HG03025 (cell line): ENCODE data around the gene UST.

Source experiments
- ATAC-seq: cut with Tn5 transposase; IDR thresholded peaks from one replicate; pipeline ENCODE4 v1.9.1; 2021; ENCODE audit warnings: mild to moderate bottlenecking, moderate library complexity; ENCODE audit not compliant: unreplicated experiment, low FRiP score

The UST gene

DNA sequence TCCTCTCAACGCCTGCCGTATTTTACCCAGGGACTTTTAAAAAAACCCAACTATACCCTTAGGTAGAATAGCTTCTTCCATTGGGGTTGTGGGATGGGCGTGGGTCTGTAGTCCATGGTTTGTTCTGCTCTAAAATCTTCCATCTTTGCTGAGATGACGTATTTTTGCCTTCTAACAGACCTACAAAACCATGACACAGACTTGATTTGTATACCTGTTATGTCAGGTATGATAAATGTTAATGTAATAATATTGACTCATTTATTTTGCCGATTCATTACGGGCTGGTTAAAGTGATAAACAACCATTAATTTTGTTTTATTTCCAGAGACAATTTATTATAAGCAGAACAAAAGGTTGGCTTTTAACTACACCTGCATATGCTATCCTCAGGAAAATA is 48.7 kb downstream of the UST start:
- no peak for ATAC-seq

DNA sequence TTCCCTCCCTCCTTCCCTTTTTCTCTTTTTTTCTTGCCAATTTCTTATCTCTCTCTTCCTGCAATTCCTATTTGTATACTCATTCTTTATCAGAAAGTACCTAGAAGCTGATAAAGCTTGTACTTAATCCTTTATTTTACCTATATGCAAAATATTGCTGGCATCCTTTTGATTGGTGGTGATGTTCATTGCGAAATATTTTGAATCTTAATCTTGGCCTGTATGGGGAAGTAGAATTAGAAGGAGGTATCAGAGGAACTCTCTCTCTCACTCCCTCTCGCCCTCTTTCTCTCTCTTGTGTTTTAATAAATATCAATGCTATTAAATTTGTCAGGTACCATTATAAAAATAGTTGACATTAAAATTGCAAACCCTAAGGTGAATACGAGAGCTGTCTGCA is 52.8 kb downstream of the UST start:
- ATAC-seq = no peak

DNA sequence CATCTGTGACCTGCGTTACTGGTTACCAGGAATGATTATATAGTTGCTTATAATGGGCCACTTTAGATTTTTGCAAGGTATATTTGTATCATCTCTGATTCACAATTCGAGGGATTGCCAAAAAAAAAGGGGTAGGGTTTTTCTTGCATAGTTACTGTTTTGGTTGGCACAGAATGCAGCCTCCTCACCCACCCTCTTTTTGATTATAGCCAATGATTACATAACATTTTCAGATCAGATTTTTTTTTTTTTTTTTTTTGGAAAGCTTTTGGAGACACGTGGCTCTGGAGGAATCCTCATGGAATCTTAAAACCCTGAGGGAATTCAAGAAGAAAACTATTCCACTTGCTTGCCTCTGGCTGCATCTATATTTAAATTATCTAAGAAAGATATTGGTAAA is 53.7 kb downstream of the UST start:
- no peak for ATAC-seq

DNA sequence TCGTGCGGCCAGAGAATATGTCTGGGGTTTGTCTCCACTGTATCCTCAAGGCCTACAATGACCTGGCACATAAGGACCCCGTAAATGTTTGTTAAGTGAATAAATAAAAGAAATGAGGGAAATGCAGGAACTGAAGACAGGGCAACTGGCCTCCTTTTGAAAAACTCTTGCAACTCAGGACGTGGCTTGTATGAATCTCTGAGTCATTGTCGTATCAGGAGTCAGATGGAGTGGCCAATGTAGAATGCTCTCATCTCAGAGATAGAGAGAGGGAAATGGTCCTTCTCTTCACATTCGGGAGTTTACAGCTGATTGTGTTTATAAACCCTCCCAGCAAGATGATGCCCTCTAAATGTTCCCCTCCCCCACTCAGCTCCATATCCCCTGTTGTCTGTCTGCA is 57.1 kb downstream of the UST start:
- ATAC-seq = no peak

DNA sequence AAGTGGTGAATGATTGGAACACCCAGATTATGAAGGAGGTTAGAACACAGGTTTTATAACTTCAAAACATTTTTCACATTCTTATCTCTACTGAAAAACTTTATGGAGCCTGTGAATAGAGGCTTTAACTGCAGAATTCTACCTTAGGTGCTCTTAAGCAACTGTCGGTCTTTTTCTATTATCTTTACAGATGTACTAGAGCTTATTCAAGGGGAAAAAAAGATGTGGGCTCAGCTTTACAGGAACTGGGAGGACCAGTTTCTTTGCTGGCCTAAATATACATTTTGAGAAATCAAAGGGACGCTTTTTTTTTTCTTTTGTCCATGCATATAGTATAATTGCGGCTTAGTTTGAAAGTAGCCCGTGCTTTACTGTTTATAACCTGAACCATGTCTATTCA is 58.9 kb downstream of the UST start:
- ATAC-seq = no peak

DNA sequence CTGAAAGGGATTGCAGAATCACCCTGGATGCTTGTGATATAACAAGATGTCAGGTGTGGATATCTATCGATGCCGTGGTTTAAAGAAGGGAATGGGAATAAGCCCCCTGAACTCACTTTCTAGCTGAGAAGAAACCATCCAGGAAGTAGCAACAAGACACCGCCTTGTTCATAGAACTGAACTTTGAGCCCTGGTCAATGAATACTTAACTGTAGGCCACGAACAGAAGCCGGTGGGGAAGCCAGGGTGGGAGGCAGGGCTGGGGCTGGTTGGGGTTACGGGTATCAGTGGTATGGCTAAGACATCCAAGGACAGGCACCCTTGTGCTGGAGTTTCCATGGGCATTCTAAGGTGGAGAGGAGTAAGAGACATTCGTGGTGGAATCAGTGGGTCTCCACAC is 61.0 kb downstream of the UST start:
- no peak for ATAC-seq

DNA sequence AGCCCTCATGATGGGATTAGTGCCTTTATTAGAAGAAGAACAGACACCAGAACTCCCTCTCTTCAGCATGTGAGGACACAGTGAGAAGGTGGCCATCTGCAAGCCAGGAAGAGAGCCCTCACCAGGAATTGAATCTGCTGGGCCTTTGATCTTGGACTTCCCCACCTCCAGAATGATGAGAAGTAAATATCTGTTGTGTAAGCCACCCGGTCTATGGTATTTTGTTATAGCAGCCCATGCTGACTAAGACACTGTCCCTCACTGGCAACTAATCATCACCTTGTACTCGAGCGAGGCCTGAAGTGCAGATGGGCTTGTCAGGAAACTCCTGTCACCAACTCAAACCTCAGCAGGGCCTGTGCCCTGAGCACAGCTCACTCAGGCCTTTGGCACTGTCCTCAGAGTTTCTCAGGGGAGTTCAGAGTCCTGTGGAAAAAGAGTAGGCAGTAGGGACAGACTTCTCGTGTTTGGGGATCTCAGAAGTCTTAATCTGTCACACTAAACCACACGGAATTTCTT is 62.0 kb downstream of the UST start:
- ATAC-seq = no peak

DNA sequence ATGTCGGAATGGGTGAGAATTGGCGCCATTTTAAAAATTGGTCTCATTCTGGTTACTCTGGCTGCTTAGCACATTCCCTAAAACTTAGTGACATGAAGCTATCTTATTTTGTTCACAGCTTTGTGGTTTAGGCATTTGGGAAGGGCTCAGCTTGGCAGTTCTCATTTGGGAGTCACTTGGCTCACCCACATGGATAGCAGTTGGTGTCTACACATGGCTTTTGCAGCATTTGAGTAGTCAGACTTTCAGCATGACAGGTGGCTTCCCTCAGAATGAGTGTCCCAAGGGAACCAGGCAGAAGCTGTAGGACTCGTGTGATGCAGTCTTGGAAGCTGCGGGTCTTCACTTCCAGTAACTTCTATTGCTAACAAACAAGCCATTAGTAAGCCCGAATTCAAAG is 64.6 kb downstream of the UST start:
- ATAC-seq = no peak

DNA sequence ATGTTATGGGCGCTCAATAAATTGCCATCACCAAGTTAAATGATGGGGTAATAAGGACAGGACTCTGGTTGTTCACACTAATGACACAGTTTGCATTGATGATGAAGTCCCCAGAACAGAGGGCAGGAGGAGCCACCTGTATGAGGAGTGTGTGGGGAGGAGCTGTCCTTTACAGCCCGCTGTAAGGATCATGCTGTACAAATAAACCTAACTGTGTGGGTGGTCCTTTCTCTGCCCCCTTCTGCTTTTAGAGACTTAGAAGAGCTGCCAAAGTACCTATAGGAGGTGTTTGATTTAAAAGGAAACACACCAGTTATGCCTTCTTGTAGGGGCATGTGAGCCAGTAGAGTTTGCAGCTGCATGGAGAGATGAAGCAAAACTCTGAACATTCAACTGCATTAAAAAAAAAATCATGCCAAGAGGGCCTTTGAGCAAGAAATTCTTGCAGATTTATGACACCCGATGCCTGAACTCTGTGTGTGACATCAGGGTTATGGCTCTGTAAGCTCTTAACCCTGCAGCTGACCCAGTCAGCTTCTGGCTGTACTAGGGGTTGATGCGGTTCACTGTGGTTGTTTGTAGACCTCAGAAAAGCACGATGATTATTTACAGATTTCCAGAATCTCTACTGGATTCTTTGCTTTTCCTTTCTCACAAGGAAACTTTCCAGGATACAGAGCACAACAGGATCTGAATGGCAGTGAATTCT is 67.4 kb downstream of the UST start:
- ATAC-seq = no peak

DNA sequence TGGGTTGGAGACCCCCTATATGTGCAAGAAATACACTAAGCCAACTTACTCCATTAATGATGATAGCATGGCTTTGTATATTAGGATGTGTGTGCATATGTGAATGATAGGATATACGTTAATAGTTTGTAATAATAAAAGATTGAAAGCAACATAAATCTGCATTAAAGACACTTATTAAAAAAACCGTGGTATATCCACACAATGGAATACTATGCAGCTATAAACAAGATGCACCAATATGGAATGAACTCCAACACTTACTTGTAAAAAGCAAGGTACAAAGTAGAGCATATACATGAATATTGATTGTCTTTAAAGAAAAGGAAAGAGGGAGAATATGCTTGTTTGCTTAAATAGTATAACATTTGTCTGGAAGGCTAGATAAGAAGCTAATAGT is 68.0 kb downstream of the UST start:
- ATAC-seq = no peak

DNA sequence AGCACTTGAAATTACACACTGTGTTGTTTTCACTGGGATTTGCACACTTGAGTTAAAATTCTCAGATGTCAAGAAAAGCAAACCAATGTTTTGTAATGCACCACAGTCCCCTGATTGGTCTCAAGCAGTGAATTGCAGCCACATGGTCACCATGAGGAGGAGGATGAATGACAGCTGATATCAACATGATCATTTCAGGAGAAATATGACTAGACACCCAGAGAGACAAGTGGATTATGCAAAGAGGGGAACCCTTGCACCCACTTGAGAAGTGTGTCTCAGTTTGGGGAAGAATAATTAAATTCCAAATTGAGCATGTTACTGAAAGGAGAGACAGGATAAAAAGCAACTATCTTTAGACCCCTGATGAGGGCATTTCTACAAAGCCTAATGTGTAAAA is 69.3 kb downstream of the UST start:
- ATAC-seq = no peak

DNA sequence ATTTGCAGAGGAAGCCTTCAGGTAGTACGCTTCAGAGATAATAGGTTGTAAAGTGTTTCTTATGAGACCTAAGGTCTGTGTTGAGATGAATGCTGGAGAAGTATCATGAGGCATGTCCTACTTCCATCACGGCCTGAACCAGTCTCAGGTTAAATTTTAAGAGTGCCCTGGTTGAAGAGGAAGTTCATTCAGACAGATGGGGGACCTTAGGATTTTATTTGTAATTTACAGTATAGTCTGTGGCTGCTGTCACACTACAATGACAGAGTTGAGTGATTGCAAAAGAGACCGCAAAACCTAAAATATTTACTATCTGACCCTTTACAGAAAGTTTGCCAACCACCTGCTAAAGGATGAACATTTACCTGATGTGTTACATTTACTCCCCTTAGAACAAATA is 70.9 kb downstream of the UST start:
- no peak for ATAC-seq

DNA sequence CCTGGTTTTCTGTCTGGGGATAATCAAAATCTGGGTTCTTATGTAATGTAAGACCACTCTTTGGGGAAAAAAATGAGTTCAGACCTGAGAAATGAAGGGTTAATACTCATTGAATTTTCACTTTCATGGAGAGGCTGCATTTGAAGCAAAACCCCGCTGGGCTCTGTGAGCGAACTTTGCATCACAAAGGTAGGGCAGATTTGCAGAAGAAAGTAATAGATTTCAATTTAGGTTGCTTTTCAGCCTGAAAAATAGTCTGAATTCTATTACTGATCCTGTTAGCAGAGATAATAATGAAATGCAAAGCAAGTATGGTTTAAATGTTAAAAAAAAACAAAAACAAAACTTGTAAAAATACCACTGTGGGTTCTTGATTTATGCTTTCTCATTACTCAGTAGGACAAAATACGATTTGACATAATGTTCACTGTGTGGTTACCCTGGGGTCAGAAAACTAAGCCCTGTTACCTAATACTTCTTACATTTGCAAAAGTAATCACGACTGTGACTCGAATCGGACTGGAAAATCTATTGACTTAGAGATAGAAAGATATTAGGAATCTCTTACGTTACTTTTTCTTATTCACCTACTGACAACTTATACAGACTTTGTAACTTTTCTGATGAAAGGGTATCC is 72.2 kb downstream of the UST start:
- no peak for ATAC-seq

DNA sequence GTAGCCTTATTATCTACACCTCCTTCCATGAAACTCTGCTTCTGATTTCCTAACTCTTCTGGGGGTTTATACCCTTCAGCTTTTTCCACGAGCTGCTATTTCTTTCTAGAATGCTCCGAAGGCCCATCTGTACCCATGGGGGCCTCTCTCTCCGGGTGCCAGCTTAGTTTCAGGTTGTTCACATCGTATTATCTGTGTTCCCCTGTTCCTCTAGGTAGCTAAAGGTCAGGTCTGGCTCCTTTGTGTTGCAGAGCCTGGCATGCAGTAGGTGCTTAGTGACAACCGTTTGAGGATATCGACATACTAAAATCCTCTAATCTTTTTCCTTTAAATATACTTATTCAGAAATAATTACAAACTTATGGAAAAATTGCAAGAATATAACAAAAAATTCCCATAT is 73.0 kb downstream of the UST start:
- ATAC-seq = no peak

DNA sequence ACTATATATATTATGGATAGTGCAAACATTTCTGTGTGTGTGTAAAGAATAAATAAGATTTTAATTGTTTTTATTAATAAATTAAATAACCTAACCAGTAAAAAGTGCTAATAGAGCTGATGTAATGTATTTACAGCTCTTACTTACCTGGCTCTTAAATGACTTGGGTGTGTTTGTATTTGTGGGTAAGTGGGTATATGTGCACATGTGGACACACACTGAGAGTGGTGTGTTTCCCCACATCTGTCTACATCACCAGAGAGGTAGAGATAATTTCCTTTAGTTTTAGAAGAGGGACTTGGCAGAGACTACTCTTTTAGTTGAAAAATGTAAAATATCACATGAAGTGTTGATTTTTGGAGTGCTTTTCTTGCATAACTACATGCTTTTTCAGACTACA is 76.0 kb downstream of the UST start:
- no peak for ATAC-seq

DNA sequence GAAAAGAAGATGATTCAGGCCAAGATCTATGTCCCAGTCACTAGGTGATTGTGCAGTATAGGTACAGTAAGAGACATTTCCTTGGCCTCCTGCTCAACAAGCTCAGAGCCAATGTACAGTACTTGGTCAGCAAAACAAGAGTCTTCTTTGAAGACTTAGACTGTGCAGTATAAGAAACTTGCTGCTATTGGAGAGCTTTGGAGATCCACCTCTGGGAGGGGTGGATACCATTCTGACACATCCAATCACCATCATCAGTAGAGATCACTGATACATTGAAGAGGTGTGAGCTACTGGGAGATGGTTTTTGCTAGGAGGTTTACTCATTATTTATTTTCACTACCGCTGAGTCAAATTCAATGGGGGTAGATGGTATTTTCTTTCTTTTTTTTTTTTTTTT is 77.5 kb downstream of the UST start:
- no peak for ATAC-seq

DNA sequence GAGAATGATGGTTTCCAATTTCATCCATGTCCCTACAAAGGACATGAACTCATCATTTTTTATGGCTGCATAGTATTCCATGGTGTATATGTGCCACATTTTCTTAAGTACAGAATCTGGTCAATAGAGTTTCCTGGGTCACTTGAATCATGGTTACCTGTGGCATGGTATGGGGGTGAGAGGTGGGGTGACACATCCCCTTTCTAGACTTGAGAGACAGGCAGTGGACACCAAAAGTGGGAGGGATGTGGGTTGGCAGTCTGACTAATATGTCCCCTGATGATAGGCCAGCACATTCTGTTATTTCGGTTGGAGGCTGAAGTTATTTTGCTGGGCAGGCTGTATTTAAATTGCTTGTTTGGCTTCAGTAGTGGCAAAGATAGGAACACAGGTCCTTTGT is 78.1 kb downstream of the UST start:
- ATAC-seq = no peak

DNA sequence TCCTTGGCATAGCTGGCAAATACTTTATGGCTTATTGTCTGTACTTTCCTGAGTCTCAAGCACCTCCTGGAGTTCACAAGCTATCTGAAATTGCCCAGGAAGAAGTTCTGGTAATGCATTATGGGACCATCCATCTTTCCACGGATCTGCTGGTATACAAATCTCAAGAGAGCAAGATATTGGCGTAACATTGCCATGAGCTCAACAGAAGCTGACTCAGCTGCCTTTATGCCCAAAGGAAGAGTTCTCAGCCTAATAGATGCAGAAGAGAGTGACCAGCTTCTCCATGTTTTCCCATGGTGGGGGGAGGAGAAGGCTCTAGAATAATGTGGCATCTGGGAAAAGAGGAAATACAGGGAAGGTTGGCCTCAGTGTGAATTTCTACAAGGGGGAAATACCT is 78.7 kb downstream of the UST start:
- ATAC-seq = no peak

DNA sequence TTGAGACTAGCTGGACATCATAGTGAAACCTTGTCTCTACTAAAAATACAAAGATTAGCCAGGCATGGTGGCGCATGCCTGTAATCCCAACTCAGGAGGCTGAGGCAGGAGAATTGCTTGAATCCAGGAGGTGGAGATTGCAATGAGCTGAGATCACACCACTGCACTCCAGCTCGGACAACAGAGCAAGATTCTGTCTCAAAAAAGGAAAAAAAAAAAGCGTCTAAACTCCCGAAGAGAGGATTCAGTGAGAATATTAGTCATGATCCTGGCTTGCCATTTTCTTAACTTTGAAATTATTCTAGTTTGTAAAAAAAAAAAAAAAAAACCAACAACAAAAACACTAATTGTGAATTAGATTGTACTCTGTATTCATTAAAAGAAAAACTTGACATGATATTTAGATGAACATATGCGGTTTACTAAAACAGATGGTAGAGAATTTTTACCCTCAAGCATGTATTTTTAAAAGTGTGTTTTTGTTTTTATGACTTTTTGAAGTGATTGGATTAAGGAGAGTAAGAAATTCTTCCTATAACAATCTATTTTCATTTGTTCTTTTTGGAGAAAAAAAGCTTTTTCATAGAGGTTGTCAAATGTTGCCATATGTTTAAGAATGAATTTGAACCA is 80.7 kb downstream of the UST start:
- no peak for ATAC-seq

DNA sequence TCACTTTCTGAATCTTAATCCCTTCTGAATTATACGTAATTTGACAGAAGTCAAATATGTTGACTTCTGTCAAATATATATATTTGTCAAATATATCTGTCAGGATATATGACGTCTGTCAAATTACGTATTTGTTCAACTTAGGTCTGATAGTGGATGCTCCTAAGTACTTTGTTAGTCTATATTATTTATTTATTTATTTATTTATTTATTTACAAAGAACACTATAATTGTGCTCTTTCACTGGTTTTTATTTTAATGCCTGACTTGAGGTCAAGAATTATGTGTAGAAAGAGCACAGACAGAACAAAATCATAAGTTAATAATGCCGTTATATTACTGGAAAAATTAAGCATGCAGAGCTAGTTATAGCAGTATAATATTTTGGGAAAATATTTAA is 81.2 kb downstream of the UST start:
- ATAC-seq = no peak

DNA sequence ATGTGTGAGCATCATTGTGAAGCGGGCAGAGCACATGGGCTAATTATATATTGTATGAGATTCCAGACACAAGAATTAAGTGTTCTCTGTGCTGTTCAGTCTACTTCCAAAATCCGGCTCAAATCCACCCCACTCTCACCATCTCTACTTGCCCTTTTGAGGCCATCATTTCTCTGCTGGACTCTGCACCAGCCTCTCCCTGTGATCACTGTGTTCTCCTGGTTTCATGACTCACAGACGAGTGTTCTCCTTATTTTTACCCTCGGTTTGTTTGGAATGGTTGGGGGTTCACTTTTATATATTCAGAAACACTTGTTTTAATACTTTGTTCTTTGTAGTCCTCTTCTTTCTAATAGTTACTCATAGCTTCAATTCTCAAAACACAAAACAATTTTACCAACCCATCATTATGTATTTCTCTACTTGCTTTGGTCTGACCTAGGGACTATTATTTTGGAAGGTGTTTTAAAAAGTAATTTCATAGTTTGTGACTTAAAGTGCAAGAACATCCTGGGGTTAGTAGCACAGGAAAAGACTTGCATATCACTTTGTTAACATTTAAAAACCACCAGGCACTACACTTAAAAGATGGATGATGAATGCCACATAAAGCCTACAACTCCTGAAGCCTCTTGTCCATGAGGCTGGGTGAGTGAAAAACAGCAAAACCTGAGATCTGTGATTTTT is 82.7 kb downstream of the UST start:
- no peak for ATAC-seq
